Endothelial cell of umbilical vein (primary cell): ENCODE data around the gene OASL. TPM values are rescaled to one million over a fixed set of nuclear protein-coding genes. Genes with fewer than 3 reads are reported as not detected.

Experiments used
- BruUV-seq: library from RNA; stranded (reverse); fragments of 400-500 nt; replicated peaks from 2 replicates; lab custom pipeline; 2021; lab: Mats Ljungman, UMichigan
- CTCF ChIA-PET: fragments of 300-600, 350-600 bp; sonication (Branson Sonifier 250); formaldehyde crosslinking; loops from one replicate; lab custom pipeline; 2021; ENCODE audit warnings: antibody characterized with exemption, inconsistent platforms; lab: Charles Lee
- POLR2A ChIA-PET: fragments of 300-600, 350-600 bp; sonication (Branson Sonifier 250); formaldehyde crosslinking; loops from one replicate; lab custom pipeline; 2021; ENCODE audit warnings: antibody characterized with exemption, inconsistent platforms; lab: Charles Lee
- DNase-seq: peaks from one replicate; pipeline ENCODE4 v3.0.0-alpha.2; 2011; ENCODE audit warnings: low read depth, low spot score
- FAIRE-seq: peaks from 2 replicates; lab custom pipeline; 2011; peaks lifted over from hg19 to GRCh38; lab: Jason Lieb, UNC
- H2AFZ ChIP-seq: 2 replicates; pipeline ENCODE4 v1.6.0; 2012; ENCODE audit warnings: low read depth, low read length, control low read depth, inconsistent platforms
- H3K27ac ChIP-seq: 2 replicates; pipeline ENCODE4 v1.5.1; 2011; ENCODE audit warnings: low read depth, mild to moderate bottlenecking, control low read depth, low read length, moderate library complexity; ENCODE audit not compliant: insufficient read depth
- H3K27me3 ChIP-seq, 2 experiments: 2 replicates each; pipeline versions ENCODE4 v1.6.0 to v1.6.1; 2011; ENCODE audit warnings: low read length in 2 of 2, mixed read lengths in 1 of 2; ENCODE audit not compliant: control insufficient read depth in 2 of 2, insufficient read depth in 2 of 2
- H3K36me3 ChIP-seq, 2 experiments: 2 replicates in 1 of 2; 3 replicates in 1 of 2; pipeline ENCODE4 v1.5.1; 2011; ENCODE audit warnings: low read length in 2 of 2, mild to moderate bottlenecking in 1 of 2, moderate library complexity in 1 of 2; ENCODE audit not compliant: control insufficient read depth in 2 of 2, insufficient read depth in 2 of 2; ENCODE audit errors: extremely low read depth in 1 of 2
- H3K4me1 ChIP-seq: 3 replicates; pipeline ENCODE4 v1.5.1; 2011; ENCODE audit warnings: mild to moderate bottlenecking, low read length; ENCODE audit not compliant: control insufficient read depth, insufficient read depth; ENCODE audit errors: extremely low read depth
- H3K4me2 ChIP-seq: 2 replicates; pipeline ENCODE4 v1.6.1; 2011; ENCODE audit warnings: low read length, control low read depth, mixed read lengths; ENCODE audit not compliant: insufficient read depth
- H3K4me3 ChIP-seq, 3 experiments: fragments of 200-600 bp in 1 of 3; sonication (generic), shearing (Covaris generic) in 1 of 3; replicated peaks in 1 of 3; 2 replicates each; pipeline ENCODE4 v1.5.1; 2011 to 2016; ENCODE audit warnings: control low read depth in 3 of 3, low read length in 3 of 3, mild to moderate bottlenecking in 2 of 3, inconsistent platforms in 1 of 3, low read depth in 1 of 3, moderate library complexity in 1 of 3; ENCODE audit not compliant: insufficient read depth in 1 of 3
- H3K79me2 ChIP-seq: 2 replicates; pipeline ENCODE4 v1.6.0; 2012; ENCODE audit warnings: low read length, inconsistent platforms; ENCODE audit not compliant: control insufficient read depth, insufficient read depth
- H3K9ac ChIP-seq: replicated peaks from 2 replicates; pipeline ENCODE3; 2011; ENCODE audit warnings: low read length, control low read depth; ENCODE audit not compliant: insufficient read depth; ENCODE audit errors: extremely low read depth
- H3K9me1 ChIP-seq: replicated peaks from 3 replicates; pipeline ENCODE4 v1.6.0; 2011; ENCODE audit warnings: mild to moderate bottlenecking, low read length; ENCODE audit not compliant: control insufficient read depth, insufficient read depth; ENCODE audit errors: extremely low read depth
- H3K9me3 ChIP-seq: replicated peaks from 2 replicates; pipeline ENCODE4 v1.5.1; 2012; ENCODE audit warnings: low read length, inconsistent platforms; ENCODE audit not compliant: control insufficient read depth, insufficient read depth
- H4K20me1 ChIP-seq: replicated peaks from 2 replicates; pipeline ENCODE3; 2011; ENCODE audit warnings: mild to moderate bottlenecking, low read length; ENCODE audit not compliant: control insufficient read depth, insufficient read depth; ENCODE audit errors: extremely low read depth
- EZH2 ChIP-seq: IDR thresholded peaks from 2 replicates; pipeline ENCODE4 v1.6.1; 2012; ENCODE audit warnings: borderline replicate concordance, low read depth, mild to moderate bottlenecking, moderate library complexity, low read length, inconsistent platforms; ENCODE audit not compliant: severe bottlenecking
- FOS ChIP-seq: IDR thresholded peaks from 2 replicates; pipeline ENCODE4 v1.6.1; 2011; ENCODE audit warnings: mild to moderate bottlenecking, low read length, moderate library complexity, borderline replicate concordance; ENCODE audit not compliant: insufficient read depth
- GATA2 ChIP-seq: IDR thresholded peaks from 2 replicates; pipeline ENCODE4 v1.7.0; 2011; ENCODE audit warnings: low read depth, mild to moderate bottlenecking, moderate library complexity, mixed read lengths, low read length; ENCODE audit not compliant: insufficient read length, insufficient read depth
- JUN ChIP-seq: IDR thresholded peaks from 2 replicates; pipeline ENCODE4 v1.6.1; 2011; ENCODE audit warnings: borderline replicate concordance, low read depth; ENCODE audit not compliant: insufficient read length, insufficient read depth
- MYC ChIP-seq: IDR thresholded peaks from one replicate; pipeline ENCODE4 v1.6.1; 2011; ENCODE audit warnings: mild to moderate bottlenecking, low read depth, low read length
- POLR2A ChIP-seq: IDR thresholded peaks from 2 replicates; pipeline ENCODE4 v1.6.1; 2012; ENCODE audit warnings: low read depth, mild to moderate bottlenecking, control low read depth, low read length
- POLR2AphosphoS5 ChIP-seq: IDR thresholded peaks from 2 replicates; pipeline ENCODE4 v1.6.1; 2012; ENCODE audit warnings: low read depth, mild to moderate bottlenecking, control low read depth, low read length, moderate library complexity; ENCODE audit not compliant: insufficient read depth
- dilution Hi-C: fragments of 300-500 bp; cut with MboI; formaldehyde crosslinking; loops from one replicate; pipeline ENCODE4 v1.15.0; 2019; ENCODE audit warnings: low sequenced_read_pairs; ENCODE audit not compliant: extremely low pct_ligation_motif_present
- intact Hi-C: fragments of 100-400 bp; cut with micrococcal nuclease; formaldehyde crosslinking; loops from one replicate; pipeline ENCODE4 v1.10.0; 2022
- polyA plus RNA-seq, 4 experiments: library from polyadenylated mRNA; depleted of rRNA in 3 of 4; stranded (reverse) in 3 of 4; unstranded in 1 of 4; fragments of >200 nt; gene quantifications; 2 replicates each; pipeline versions ENCODE4 v1.2.1 to v1.2.3, GENCODE V29; 2011 to 2012; ENCODE audit warnings: missing spikeins in 1 of 4
- total RNA-seq: library from RNA; stranded (reverse); gene quantifications from 2 replicates; pipeline ENCODE4 v1.2.3, GENCODE V29; 2021
- TF ChIP-seq, protein P1 (sequence below), 2 donors: IDR thresholded peaks; 1 replicate in 1 of 2; 2 replicates in 1 of 2; pipeline ENCODE4 v1.5.1; 2011; ENCODE audit warnings: low read length in 2 of 2, mild to moderate bottlenecking in 2 of 2, moderate library complexity in 2 of 2, control low read depth in 1 of 2, inconsistent platforms in 1 of 2, low read depth in 1 of 2; ENCODE audit not compliant: insufficient read depth in 1 of 2; ENCODE audit errors: extremely low read depth in 1 of 2
- TF ChIP-seq, protein P2 (sequence below): IDR thresholded peaks from 2 replicates; pipeline ENCODE4 v1.6.1; 2011; ENCODE audit not compliant: insufficient read depth, insufficient read length

Gene OASL
- total and polyA plus RNA-seq, 2 donors (not counting 3 experiments of a cell fraction or from before 2014, with no cell fraction given): 0.17 to 0.33 TPM

DNA sequence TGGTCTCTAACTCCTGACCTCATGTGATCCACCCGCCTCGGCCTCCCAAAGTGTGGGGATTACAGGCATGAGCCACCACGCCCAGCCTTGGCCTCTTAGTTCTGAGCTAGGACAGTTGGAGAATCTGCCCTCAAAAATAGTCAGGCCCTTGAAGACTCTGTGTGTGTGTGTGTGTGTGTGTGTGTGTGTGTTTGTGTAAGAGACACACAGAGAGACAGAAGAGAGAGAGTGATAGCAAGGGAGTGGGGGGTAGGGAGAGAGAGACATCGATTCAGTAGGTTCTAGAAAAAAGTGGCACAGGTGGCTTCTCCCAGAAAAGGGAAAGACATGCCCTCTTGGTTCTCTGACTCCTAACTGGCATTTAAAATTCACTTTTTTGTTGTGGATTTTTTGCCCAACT, 55.3 kb downstream of the OASL start:
- CTCF ChIA-PET: interaction anchor here (2.7 kb wide), 1 partner anchor 12 kb away, joined by 9 read pairs; no protein-coding TSS in a partner anchor
- DNase-seq: no peak
- Histone ChIP-seq H3K36me3 (no peaks in the 10 kb centered on the region), H3K4me2 (no peak overlapping the region), H3K79me2 (no peaks in the 10 kb centered on the region), H3K9ac (no peak overlapping the region), H3K4me3 (no peak overlapping the region), H3K27ac (no peak overlapping the region), H4K20me1 (no peaks in the 10 kb centered on the region), H3K9me3 (no peaks in the 10 kb centered on the region), H3K27me3 (no peaks in the 10 kb centered on the region), H3K9me1 (no peaks in the 10 kb centered on the region), H3K4me1 (no peaks in the 10 kb centered on the region), H2AFZ (no peak overlapping the region)
- dilution Hi-C loops: no loop called here
- TF ChIP-seq, protein P1, sequence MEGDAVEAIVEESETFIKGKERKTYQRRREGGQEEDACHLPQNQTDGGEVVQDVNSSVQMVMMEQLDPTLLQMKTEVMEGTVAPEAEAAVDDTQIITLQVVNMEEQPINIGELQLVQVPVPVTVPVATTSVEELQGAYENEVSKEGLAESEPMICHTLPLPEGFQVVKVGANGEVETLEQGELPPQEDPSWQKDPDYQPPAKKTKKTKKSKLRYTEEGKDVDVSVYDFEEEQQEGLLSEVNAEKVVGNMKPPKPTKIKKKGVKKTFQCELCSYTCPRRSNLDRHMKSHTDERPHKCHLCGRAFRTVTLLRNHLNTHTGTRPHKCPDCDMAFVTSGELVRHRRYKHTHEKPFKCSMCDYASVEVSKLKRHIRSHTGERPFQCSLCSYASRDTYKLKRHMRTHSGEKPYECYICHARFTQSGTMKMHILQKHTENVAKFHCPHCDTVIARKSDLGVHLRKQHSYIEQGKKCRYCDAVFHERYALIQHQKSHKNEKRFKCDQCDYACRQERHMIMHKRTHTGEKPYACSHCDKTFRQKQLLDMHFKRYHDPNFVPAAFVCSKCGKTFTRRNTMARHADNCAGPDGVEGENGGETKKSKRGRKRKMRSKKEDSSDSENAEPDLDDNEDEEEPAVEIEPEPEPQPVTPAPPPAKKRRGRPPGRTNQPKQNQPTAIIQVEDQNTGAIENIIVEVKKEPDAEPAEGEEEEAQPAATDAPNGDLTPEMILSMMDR (IDR thresholded peaks at IDR 0.05; ENCODE audit: extremely low read depth in 1 of 2, insufficient read depth in 1 of 2, low read depth in 1 of 2, low read length in 2 of 2): no peak
- no peak for TF ChIP-seq EZH2
- no peak for TF ChIP-seq JUN
- TF ChIP-seq GATA2: no peak
- TF ChIP-seq, protein P2, sequence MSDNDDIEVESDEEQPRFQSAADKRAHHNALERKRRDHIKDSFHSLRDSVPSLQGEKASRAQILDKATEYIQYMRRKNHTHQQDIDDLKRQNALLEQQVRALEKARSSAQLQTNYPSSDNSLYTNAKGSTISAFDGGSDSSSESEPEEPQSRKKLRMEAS: no peak
- no peak for TF ChIP-seq FOS
- no peak for TF ChIP-seq MYC
- no peak for TF ChIP-seq POLR2AphosphoS5
- no peak for TF ChIP-seq POLR2A
- no TSS peak for BruUV-seq
- POLR2A ChIA-PET: no interaction called here
- intact Hi-C loops: no loop called here
- no peak for FAIRE-seq
